Raji (cell line): ENCODE measurements around the gene ARL4A.

Source experiments
- POLR2A ChIP-seq: IDR thresholded peaks from 2 replicates; pipeline ENCODE4 v1.6.1; 2011; ENCODE audit warnings: low read depth, low read length, control low read depth; ENCODE audit not compliant: insufficient read depth

ARL4A gene

GRCh38 chr7:12729112-12729511 lies 41.7 kb downstream of the ARL4A start:
- TF ChIP-seq POLR2A = no peak

- TF ChIP-seq POLR2A = no peak
Measured at GRCh38 chr7:12730523-12730922, 43.1 kb downstream of the ARL4A start.

- TF ChIP-seq POLR2A = no peak
Measured at GRCh38 chr7:12731214-12731656, 43.8 kb downstream of the ARL4A start.

GRCh38 chr7:12731775-12732174 lies 44.3 kb downstream of the ARL4A start:
- TF ChIP-seq POLR2A = no peak

GRCh38 chr7:12732428-12732827 lies 45.0 kb downstream of the ARL4A start:
- no peak for TF ChIP-seq POLR2A

GRCh38 chr7:12735923-12736322 lies 48.5 kb downstream of the ARL4A start:
- no peak for TF ChIP-seq POLR2A

GRCh38 chr7:12737373-12737772 lies 49.9 kb downstream of the ARL4A start:
- no peak for TF ChIP-seq POLR2A

GRCh38 chr7:12737836-12738235 lies 50.4 kb downstream of the ARL4A start:
- no peak for TF ChIP-seq POLR2A

- no peak for TF ChIP-seq POLR2A
Measured at GRCh38 chr7:12738665-12739064, 51.2 kb downstream of the ARL4A start.
